ENCODE results near the gene SPDYE6. TPM values are rescaled to one million over a fixed set of nuclear protein-coding genes. Genes with fewer than 3 reads are reported as not detected.
A peak's percentile ranks its signal among the peaks of the same experiment; 100 is the strongest.

Gene SPDYE6
- total and polyA plus RNA-seq, 4 donors = 2.4 TPM; not detected in 3

- H3K36me3 ChIP-seq (ENCODE audit: control insufficient read depth in 4 of 4, insufficient read depth in 3 of 4, low read depth in 1 of 4, low read length in 3 of 4) = peaks cover 5 to 32% (median 20%) of the 10 kb centered on the region in 4 donors
- WGBS = 96% methylated on average over 8 of the region's 8 CpGs
- peaks cover 0 to 19% (median 16%) of the 10 kb centered on the region in 4 donors for H3K4me1 ChIP-seq (ENCODE audit: control insufficient read depth in 4 of 4, insufficient read depth in 4 of 4, low read length in 3 of 4)
- no peak overlapping the region for H3K9ac ChIP-seq (ENCODE audit: low read depth in 1 of 2, low read length in 2 of 2)
- no peak for DNase-seq (ENCODE audit: low spot score)
- no peaks in the 10 kb centered on the region for H3K9me3 ChIP-seq (ENCODE audit: control insufficient read depth in 4 of 4, low read length in 3 of 4)
- H3K27me3 ChIP-seq (ENCODE audit: control insufficient read depth in 4 of 4, insufficient read depth in 4 of 4, low read length in 3 of 4) = no peaks in the 10 kb centered on the region
- H3K27ac ChIP-seq (ENCODE audit: low read depth in 1 of 2, low read length in 2 of 2) = no peak overlapping the region
- H3K4me3 ChIP-seq (ENCODE audit: low read depth in 1 of 3, low read length in 3 of 3) = no peak overlapping the region
- TF ChIP-seq HNF4A (conservative IDR thresholded peaks at IDR 0.05) = no peak
- no peak for TF ChIP-seq ZBTB33 (IDR thresholded peaks at IDR 0.05)
- TF ChIP-seq RXRA (IDR thresholded peaks at IDR 0.05) = no peak
- TF ChIP-seq EGR1 (IDR thresholded peaks at IDR 0.05; ENCODE audit: low read depth in 2 of 2) = no peak
- TF ChIP-seq YY1 (IDR thresholded peaks at IDR 0.05) = no peak
- no peak for TF ChIP-seq FOXA1 (IDR thresholded peaks at IDR 0.05)
- TF ChIP-seq JUND (IDR thresholded peaks at IDR 0.05) = no peak
- TF ChIP-seq HNF4G (IDR thresholded peaks at IDR 0.05) = no peak
- no peak for TF ChIP-seq FOXA2 (IDR thresholded peaks at IDR 0.05)
- no peak for TF ChIP-seq TAF1 (conservative IDR thresholded peaks at IDR 0.05)
- TF ChIP-seq, protein P1, sequence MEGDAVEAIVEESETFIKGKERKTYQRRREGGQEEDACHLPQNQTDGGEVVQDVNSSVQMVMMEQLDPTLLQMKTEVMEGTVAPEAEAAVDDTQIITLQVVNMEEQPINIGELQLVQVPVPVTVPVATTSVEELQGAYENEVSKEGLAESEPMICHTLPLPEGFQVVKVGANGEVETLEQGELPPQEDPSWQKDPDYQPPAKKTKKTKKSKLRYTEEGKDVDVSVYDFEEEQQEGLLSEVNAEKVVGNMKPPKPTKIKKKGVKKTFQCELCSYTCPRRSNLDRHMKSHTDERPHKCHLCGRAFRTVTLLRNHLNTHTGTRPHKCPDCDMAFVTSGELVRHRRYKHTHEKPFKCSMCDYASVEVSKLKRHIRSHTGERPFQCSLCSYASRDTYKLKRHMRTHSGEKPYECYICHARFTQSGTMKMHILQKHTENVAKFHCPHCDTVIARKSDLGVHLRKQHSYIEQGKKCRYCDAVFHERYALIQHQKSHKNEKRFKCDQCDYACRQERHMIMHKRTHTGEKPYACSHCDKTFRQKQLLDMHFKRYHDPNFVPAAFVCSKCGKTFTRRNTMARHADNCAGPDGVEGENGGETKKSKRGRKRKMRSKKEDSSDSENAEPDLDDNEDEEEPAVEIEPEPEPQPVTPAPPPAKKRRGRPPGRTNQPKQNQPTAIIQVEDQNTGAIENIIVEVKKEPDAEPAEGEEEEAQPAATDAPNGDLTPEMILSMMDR (IDR thresholded peaks at IDR 0.05; ENCODE audit: low read depth, low read length, missing input control) = no peak
- no peak for TF ChIP-seq SP1 (IDR thresholded peaks at IDR 0.05)
These were observed 42.3 kb upstream of the SPDYE6 start for GRCh38 chr7:102398543-102398942.

DNA sequence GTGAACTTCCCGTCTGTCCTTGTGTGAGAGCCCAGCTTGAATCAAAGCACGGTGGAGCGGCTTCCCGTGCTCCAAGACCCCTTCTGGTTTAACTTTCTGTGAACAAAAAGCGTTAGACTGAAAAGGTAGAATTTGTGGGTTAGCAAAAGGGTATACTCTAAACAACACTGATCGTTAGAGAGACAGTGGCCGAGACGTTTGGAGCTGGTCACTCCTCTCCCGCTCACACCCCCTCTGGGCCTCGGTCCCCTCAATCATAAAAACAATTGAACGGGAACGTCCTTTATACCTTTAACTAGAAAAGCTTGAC lies 40.4 kb upstream of the SPDYE6 start:
- no peak for TF ChIP-seq GABPA (IDR thresholded peaks at IDR 0.05 in 1 of 2, conservative IDR thresholded peaks at IDR 0.05 in 1 of 2)
- TF ChIP-seq ZBTB33 (IDR thresholded peaks at IDR 0.05) = no peak
- TF ChIP-seq, protein P1 (IDR thresholded peaks at IDR 0.05; ENCODE audit: low read depth, low read length, missing input control) = no peak
- TF ChIP-seq SP1 (IDR thresholded peaks at IDR 0.05) = no peak
- TF ChIP-seq HNF4A (conservative IDR thresholded peaks at IDR 0.05) = no peak
- TF ChIP-seq EGR1 (IDR thresholded peaks at IDR 0.05; ENCODE audit: low read depth in 2 of 2) = no peak
- no peak for TF ChIP-seq FOXA1 (IDR thresholded peaks at IDR 0.05)
- TF ChIP-seq, protein P2, sequence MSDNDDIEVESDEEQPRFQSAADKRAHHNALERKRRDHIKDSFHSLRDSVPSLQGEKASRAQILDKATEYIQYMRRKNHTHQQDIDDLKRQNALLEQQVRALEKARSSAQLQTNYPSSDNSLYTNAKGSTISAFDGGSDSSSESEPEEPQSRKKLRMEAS (IDR thresholded peaks at IDR 0.05) = no peak
- TF ChIP-seq RAD21 (IDR thresholded peaks at IDR 0.05) = no peak
- no peak for TF ChIP-seq HNF4G (IDR thresholded peaks at IDR 0.05)
- TF ChIP-seq TAF1 (conservative IDR thresholded peaks at IDR 0.05) = no peak
- TF ChIP-seq, protein P3, sequence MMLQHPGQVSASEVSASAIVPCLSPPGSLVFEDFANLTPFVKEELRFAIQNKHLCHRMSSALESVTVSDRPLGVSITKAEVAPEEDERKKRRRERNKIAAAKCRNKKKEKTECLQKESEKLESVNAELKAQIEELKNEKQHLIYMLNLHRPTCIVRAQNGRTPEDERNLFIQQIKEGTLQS (IDR thresholded peaks at IDR 0.05) = no peak
- TF ChIP-seq, protein P4, sequence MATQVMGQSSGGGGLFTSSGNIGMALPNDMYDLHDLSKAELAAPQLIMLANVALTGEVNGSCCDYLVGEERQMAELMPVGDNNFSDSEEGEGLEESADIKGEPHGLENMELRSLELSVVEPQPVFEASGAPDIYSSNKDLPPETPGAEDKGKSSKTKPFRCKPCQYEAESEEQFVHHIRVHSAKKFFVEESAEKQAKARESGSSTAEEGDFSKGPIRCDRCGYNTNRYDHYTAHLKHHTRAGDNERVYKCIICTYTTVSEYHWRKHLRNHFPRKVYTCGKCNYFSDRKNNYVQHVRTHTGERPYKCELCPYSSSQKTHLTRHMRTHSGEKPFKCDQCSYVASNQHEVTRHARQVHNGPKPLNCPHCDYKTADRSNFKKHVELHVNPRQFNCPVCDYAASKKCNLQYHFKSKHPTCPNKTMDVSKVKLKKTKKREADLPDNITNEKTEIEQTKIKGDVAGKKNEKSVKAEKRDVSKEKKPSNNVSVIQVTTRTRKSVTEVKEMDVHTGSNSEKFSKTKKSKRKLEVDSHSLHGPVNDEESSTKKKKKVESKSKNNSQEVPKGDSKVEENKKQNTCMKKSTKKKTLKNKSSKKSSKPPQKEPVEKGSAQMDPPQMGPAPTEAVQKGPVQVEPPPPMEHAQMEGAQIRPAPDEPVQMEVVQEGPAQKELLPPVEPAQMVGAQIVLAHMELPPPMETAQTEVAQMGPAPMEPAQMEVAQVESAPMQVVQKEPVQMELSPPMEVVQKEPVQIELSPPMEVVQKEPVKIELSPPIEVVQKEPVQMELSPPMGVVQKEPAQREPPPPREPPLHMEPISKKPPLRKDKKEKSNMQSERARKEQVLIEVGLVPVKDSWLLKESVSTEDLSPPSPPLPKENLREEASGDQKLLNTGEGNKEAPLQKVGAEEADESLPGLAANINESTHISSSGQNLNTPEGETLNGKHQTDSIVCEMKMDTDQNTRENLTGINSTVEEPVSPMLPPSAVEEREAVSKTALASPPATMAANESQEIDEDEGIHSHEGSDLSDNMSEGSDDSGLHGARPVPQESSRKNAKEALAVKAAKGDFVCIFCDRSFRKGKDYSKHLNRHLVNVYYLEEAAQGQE (IDR thresholded peaks at IDR 0.05) = no peak
- TF ChIP-seq NR2F2 (IDR thresholded peaks at IDR 0.05) = no peak
- no peak for TF ChIP-seq RXRA (IDR thresholded peaks at IDR 0.05)
- no peak for TF ChIP-seq JUND (IDR thresholded peaks at IDR 0.05)
- TF ChIP-seq YY1 (IDR thresholded peaks at IDR 0.05) = no peak
- no peak for TF ChIP-seq FOXA2 (IDR thresholded peaks at IDR 0.05)
- Histone ChIP-seq H3K27me3 (ENCODE audit: control insufficient read depth in 4 of 4, insufficient read depth in 4 of 4, low read length in 3 of 4) (no peaks in the 10 kb centered on the region), H3K9ac (ENCODE audit: low read depth in 1 of 2, low read length in 2 of 2) (peak overlapping the region; percentile 75 to 98), H3K27ac (ENCODE audit: low read depth in 1 of 2, low read length in 2 of 2) (peak overlapping the region; percentile 64 to 71), H3K36me3 (ENCODE audit: control insufficient read depth in 4 of 4, insufficient read depth in 3 of 4, low read depth in 1 of 4, low read length in 3 of 4) (peaks cover 5 to 23% (median 13%) of the 10 kb centered on the region in 4 donors), H3K4me1 (ENCODE audit: control insufficient read depth in 4 of 4, insufficient read depth in 4 of 4, low read length in 3 of 4) (peaks cover 0 to 19% (median 16%) of the 10 kb centered on the region in 4 donors), H3K4me3 (ENCODE audit: low read depth in 1 of 3, low read length in 3 of 3) (peak overlapping the region; percentile 89 to 98 (median 96)), H3K9me3 (ENCODE audit: control insufficient read depth in 4 of 4, low read length in 3 of 4) (no peaks in the 10 kb centered on the region)
- DNase-seq (ENCODE audit: low spot score) = no peak
- under 1% methylated on average over 12 of the region's 12 CpGs for WGBS
